DMS53 (cell line): ENCODE data around the gene ATXN1L.
"Not testable (repeated sequence)": the region's sequence is repeated elsewhere in the genome, so short reads cannot be mapped to it uniquely, and the experiment has no call there.

Source experiments
- DNase-seq: peaks from one replicate; lab custom pipeline; 2025; lab: John Stamatoyannopoulos, UW

Gene ATXN1L, protein sequence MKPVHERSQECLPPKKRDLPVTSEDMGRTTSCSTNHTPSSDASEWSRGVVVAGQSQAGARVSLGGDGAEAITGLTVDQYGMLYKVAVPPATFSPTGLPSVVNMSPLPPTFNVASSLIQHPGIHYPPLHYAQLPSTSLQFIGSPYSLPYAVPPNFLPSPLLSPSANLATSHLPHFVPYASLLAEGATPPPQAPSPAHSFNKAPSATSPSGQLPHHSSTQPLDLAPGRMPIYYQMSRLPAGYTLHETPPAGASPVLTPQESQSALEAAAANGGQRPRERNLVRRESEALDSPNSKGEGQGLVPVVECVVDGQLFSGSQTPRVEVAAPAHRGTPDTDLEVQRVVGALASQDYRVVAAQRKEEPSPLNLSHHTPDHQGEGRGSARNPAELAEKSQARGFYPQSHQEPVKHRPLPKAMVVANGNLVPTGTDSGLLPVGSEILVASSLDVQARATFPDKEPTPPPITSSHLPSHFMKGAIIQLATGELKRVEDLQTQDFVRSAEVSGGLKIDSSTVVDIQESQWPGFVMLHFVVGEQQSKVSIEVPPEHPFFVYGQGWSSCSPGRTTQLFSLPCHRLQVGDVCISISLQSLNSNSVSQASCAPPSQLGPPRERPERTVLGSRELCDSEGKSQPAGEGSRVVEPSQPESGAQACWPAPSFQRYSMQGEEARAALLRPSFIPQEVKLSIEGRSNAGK

DNA sequence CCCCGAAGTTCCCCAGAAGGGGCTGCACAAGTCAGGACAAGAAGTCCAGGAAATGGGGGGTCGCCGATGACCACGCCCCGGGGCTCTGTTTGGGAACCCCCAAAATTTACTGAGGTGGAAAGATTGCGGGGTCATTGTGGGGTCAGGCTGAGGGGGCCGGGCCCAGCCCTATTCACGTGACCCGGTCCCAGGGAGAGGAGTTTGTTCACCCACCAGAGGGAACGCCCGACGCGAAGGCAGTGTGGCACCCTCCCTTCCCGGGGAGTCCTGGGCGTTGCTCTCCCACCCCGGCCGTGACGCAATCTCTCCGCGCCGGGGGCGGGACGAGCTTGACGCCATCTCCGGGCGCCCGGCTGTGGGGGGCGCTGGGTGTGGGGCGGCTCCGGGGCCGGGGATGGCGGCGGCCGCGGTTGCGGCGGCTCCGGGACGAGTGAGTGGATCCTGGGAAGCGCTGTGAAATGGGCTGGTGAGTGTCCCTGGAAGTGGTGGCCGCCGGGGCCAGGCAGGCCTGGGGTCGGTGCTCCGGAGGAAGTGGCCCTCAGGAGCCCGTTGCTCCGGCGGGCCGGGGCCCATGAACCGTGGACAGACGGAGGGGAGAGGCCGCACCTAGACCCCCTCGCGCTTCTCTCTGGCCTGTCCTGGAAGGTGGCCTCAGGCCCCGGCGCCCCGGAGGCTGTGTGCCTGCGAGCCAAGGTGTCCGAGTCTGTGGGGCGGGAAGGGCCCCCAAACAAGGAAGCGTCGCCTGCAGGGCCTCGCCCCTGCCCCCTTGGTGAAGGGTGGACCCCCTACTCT, at the start of gene ATXN1L:
Gene ATXN1L, plus strand, starts transcription at position 338 of the 792 bp plus-strand sequence. CDS start 3,765 bp downstream, outside the sequence.
- peak; percentile 94 for DNase-seq

DNA sequence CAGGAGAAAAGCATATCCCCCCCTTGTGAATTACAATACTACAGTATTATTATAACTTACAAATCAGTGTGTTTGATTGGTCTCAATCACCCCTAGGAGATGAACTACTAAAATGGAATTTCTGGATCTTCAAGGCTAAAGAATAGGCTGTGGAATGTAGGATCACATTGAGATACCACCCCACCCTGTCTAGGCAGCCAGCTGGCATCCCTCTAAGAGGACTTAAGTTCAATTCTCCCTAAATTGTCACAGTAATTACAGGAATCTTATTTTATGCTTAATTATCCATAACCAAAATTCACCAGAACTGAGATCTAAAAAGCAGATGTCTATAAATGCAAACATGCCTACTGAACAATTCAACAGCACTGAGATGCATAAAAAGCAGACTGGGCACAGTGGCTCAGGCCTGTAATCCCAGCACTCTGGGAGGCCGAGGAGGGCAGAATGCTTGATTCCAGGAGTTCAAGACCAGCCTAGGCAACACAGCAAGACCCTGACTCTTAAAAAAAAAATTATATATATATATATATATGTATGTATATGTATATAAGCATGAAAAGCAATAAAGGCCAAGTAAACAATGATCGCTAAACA, 49.2 kb upstream of the ATXN1L start:
- no peak for DNase-seq

DNA sequence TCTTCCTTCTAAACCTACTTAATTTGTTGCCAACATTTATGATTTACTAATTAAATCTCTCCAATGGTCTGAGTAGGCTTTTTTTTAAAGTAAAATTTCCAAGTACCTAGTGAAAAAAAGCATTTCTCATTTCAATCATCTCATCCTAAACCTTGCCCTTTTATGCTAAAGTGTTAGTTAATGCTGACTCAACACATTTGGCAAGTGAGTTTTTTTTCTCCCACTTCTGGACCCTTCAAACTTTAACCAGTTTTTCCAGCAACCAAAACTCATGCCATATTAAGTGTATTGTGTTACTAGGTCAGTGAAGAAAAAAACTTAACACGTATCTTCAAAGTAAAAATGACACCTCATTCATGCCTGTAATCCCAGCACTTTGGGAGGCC, 42.5 kb upstream of the ATXN1L start:
- no peak for DNase-seq

DNA sequence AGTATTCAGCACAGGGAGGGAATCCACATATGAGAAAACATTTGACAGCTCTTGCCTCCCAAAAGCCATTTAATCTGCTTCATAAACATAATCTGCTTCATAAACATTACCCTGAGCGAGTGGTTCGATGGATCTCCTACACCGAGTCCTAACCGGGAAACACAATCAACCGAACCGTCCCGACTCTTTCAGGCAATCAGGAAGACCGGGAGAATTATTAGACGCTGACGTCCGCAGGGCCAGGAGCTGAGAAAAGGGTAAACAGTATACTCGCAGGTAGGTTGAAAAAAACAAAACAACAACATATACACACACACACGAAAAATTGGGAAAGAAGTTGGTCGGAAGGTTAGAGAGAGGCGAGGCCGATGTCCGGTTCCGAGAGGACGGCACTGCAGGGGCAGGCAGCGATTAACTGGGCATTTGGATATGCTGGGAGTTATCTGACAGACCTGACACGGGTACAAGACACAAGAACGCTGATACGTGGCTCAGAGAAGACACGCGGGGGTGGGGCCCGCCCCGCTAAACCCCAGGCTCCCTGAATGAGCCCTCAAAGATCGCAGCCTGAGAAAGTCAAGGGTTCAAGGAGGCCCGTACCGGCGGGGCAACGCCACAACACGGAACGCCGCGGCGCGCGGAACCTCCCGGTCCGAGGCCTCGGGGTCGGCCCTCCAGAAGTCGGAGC, 37.7 kb upstream of the ATXN1L start:
- peak; percentile 63 for DNase-seq

DNA sequence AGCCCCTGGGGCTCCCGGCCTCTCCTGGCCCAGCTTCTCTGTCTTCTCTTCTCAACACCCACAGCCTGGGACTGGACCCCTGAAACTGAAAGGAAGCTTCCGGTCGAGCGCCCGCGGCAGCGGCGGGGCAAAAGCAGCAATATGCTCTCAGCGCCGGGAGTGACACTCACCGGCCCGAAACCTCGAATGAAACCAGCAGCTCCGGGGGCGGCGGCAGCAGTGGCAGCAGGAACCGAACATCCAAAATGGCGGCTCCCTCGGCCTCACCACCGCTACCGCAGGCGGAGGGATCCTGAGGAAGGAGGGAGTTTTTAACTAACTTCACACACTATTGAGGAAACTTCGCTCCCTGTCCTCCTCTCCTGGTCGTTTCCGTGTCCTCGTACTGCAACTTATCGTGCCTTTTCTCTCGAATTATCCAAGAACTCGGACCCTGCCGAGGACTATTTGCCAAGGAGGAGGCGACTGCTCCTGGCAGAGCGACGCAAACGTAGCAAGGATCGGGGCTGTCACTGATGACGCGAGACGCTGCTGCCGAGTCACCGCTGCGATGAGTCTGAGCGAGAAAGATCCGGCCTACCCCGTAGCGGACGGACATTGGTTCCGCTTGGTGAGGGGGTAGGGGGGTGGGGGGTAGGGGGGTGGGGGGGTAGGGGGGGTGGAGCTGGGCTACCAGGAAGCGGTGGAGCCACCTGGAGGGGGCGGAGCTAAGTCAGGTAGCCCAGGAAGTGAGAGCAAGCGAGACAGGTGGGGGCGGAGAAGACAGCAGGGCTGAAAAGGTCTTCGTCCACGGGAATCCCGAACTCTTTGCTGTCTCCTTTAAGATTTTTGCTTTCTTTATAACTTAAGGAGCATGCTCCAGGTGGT, 37.0 kb upstream of the ATXN1L start, which contains the start of gene AP1G1:
Gene AP1G1, minus strand, starts transcription at position 242 of the 867 bp plus-strand sequence. CDS start 19,355 bp downstream, outside the sequence.
- DNase-seq, result peak; percentile 98

DNA sequence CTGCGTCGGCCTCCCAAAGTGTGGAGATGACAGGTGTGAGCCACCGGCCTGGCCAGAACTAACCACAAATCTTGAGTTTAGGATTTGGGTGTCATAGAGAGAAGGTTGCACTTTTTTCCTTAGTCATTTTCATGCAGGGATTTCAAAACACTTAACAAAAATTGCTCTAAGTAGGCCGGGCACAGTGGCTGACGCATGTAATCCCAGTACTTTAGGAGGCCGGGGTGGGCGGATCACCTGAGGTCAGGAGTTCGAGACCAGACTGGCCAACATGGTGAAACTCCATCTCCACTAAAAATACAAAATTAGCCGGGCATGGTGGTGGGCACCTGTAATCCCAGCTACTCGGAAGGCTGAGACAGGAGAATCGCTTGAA, 35.6 kb upstream of the ATXN1L start:
- not testable (repeated sequence) for DNase-seq

DNA sequence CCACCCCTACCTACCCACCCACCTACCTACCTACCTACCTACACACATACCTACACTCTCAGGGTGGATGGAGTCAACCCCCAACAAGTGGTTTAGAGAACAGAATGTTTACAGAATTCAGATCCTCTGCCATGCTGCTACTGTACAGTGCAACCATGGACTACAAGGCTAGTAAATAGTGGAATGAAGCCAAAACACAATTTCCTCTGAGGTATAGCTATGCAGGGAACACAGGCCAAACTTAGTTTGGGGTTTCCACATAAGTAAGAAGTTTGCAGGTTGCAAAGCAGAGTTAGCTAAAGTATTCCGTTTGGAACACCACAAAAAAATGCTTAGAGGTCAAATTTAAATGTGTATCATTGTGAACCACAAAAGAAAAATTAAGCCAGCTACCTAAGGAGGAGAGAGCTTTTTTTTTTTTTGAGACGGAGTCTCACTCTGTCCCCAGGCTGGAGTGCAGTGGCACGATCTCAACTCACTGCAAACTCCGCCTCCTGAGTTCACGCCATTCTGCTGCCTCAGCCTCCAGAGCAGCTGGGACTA, 34.4 kb upstream of the ATXN1L start:
- DNase-seq, result peak; percentile 3

DNA sequence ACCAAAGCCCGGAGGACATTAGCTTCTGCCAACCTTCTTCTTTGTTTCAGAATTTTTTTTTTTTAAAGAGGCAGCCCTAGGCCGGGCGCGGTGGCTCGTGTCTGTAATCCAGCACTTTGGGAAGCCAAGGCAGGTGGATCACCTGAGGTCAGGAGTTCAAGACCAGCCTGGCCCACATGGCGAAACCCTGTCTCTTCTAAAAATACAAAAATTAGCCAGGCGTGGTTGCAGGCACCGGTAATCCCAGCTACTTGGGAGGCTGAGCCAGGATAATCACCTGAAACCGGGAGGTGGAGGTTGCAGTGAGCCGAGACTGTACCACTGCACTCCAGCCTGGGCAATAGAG, 28.6 kb upstream of the ATXN1L start:
- DNase-seq, result not testable (repeated sequence)

DNA sequence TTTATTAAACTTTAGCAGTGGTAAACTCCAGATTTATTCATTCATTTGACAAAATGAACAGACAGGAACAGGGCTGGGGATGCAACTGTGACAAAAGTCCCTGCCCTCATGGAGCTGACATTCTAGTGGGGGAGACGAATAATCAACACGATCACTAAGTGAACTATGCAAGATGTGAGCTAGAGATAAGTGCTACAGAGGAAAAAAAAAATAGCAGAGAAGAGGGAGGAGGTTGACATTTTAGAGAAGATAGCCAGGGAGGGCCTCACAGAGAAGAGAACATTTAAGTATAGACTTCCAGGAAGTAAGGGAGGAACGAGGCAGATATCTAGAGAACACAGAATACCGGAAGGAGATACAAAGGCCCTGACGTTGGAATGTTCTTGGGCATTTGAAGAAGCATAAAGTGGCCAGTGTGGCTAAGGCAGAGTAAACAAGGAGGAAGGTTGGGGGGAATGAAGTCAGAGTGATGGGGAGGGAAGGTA, 19.2 kb upstream of the ATXN1L start:
- DNase-seq, result no peak

DNA sequence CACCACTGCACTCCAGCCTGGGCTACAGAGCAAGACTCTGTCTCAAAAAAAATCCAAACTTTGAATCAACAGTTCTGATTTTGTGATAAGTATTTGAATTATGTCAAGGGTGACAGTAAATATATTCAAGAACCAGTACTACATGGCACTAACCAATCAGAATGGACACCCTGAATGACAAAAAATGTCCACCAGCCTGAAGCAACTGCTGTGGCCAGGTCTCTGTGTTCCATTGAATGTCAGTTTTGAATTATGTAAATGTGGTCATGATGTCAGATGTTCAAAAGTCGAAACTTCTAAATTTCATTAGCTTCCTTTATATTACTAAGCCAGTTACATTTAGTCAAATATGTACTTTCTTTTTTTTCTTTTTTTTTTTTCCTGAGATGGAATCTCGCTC, 15.4 kb upstream of the ATXN1L start:
- no peak for DNase-seq

DNA sequence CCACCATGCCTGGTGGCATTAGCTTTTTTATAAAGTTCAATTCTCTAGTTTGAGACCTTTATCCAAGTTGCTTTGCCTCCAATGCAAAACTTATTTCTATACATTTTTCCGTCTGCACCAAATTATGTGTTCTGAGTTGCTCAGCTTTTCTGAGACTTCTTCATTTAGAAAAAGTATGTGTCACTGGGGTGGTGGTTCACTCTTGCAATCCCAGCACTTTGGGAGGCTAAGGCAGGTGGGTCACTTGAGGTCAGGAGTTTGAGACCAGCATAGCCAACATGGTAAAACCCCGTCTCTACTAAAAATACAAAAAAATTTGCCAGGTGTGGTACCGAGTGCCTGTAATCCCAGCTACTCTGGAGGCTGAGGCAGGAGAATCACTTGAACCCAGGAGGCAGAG, 14.1 kb upstream of the ATXN1L start:
- not testable (repeated sequence) for DNase-seq

DNA sequence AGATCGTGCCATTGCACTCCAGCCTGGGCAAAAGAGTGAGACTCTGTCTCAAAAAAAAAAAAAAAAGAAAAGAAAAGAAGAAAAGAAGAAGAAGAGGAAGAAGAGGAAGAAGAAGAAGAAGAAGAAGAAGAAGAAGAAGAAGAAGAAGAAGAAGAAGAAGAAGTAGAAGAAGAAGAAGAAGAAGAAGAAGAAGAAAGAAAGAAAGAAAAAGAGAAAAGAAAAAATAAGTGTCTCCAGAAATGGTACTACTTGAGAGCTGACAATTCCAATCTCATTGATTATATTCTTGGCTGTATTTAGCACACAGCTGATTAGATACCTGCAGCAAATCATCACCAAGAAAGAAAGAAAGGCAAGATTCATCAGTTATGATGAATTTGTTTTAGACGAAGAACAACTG, 13.7 kb upstream of the ATXN1L start:
- DNase-seq, result not testable (repeated sequence)

DNA sequence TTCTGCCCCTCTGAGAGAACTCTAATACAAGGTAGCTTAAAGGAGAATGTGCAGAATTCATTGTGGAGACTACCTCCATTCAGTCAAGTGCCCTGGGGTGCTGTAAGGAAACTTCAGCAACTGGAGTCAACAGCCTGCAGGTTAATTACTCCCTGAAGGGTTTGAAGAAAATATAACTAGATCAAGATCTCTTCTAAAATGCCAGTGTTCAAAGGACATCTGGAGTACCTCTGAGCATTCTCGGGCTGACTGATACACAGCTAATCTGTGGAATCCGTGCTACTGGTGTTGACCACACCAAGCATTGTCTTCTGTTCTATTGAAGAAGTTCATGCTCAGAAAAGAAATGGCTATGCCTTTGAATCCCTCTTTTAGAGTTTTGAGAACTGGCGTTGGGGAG, 11.5 kb upstream of the ATXN1L start:
- DNase-seq, result no peak

DNA sequence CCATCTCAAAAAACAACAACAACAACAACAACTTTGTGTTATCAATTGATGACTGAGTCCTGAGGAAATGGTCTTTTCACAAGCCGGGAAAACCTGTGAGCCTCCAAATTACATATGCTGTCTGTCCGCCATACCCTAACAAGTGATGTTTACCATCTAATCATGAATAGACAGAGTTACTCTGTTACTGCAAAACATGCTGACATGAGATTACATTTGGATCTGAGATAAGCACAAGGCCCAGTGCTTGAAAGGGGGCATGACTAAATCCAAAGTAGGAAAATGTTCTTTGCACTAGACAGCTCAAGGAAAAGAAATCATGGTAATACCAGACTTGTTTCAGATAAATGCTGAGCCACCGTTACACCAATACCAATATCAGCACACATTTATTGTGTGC, 8.6 kb upstream of the ATXN1L start:
- no peak for DNase-seq

DNA sequence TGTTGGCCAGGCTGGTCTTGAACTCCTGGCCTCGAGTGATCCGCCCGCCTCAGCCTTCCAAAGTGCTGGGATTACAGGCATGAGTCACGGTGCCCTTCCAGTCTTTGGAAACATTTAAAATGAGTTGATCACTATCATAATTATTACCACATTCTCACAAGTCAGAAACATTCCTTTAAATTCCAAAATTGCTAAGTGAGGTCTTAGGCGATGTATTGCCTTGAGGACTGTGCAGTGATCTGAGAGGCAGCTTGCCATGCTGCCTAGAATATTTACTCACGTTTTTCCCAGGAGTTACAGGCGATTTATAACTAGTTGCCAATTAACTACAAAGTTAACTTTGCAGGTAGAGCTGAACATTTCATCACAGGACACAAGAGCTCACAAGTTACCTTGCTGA, 5.7 kb upstream of the ATXN1L start:
- no peak for DNase-seq

DNA sequence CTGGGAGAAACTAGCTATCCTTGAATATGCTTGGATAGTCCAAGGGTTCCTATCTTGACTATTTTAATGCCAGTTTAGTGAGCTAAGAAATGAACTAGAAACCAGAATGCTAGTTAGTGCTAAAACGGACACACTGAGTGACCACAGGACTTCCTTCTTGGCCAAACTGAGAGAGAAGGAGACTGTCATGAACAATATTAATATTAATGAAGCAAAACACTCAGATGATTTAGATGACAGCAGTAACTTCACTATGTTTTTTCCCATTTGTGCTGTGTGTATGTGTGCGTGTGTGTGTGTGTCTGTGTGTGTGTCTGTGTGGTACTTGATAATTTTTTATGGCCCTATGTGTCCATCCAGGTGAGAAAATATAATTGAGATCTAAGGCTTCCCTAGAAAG, 2.2 kb upstream of the ATXN1L start:
- DNase-seq, result no peak

DNA sequence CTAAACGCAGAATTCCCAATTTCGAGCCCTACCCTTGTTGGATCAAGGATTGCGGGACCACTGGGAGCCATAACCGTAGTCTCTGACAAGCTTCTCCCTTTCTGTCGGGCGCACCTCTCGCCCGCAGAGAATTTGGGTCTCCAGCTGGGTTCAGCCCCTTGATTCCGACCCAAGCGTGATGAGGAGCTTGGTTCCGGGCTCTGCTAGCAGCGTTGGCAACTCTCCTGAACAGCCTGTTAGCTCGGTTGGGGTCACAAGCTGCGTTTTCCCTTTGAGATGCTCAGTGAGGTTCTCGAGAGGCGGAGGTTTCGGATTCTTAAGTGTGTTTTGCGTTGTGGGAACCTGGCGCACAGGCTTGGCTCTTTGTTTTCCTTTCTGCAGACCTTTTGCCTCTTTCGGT, 655 bp downstream of the ATXN1L start:
- DNase-seq, result peak; percentile 13

DNA sequence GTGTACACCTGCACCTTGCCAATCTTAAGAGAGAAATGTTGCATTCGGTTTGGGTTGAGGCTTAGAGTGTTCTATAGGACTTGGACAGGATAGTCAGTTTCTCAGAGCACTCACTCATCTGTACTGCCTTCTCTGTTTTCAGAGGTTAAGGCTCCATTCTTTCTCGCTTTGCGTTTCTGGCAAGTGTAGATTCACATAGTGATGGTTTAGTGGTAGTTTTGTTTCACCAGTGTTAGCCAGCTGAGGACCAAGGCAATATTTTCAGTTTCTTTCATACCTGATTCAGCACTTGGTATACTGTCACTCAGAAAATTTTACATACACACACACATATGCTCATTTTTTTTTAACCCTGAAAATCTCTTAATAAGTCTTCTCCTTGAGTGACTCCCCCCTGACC, 1.3 kb downstream of the ATXN1L start:
- no peak for DNase-seq

DNA sequence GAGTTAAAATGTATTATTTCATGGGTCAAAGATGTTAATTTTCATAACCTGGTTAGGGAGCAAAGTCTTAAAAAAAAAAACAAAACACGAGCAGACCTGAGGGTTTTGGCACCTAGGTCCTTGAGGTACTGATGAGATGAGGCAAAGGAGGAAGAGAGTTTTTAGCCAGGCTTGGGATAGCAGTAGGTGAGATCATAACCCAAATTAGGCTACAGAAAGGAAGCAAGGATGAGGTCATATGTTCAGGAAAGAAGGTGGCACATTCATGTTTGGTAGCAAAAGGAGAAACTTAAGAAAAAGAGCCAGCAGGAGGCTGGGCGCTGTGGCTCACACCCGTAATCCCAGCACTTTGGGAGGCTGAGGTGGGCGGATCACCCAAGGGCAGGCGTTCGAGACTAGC, 2.8 kb downstream of the ATXN1L start:
- DNase-seq, result no peak

DNA sequence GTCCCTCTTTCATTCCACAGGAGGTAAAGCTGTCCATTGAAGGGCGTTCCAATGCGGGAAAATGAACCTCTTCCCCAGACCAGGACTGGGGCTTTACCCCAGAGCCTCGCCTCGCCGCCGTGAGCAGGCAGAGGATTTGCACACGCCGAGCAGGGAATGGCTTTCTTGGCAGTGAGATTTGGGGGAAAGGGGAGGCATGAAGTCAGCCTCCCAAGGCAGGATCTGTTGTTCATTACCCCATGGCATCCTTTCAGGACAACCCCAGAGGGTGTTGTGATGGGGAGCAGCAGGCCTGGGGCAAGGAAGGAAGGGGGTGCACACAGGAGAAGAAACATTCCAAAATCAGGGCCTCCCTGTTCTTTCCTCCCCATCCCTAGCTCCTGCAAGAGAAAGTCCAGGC, 6.0 kb downstream of the ATXN1L start:
- DNase-seq, result no peak
